GM19351 (cell line): Measurements from ENCODE around the gene SWI5.
A peak's percentile ranks its signal among the peaks of the same experiment; 100 is the strongest.

ENCODE experiments used
- ATAC-seq: cut with Tn5 transposase; IDR thresholded peaks from one replicate; pipeline ENCODE4 v1.9.1; 2021; ENCODE audit warnings: mild to moderate bottlenecking, moderate library complexity; ENCODE audit not compliant: unreplicated experiment

SWI5 gene

GRCh38 chr9:128251732-128252100 lies 24.4 kb upstream of the SWI5 start:
- no peak for ATAC-seq

- no peak for ATAC-seq
These were observed 23.5 kb upstream of the SWI5 start for GRCh38 chr9:128252317-128253139.

GRCh38 chr9:128253140-128253990 lies 22.7 kb upstream of the SWI5 start:
- no peak for ATAC-seq

GRCh38 chr9:128253991-128254346 lies 22.1 kb upstream of the SWI5 start:
- ATAC-seq = no peak

- no peak for ATAC-seq
These were observed 21.7 kb upstream of the SWI5 start for GRCh38 chr9:128254362-128254761.

- ATAC-seq = no peak
These were observed 21.0 kb upstream of the SWI5 start for GRCh38 chr9:128254855-128255759.

- no peak for ATAC-seq
These were observed 18.8 kb upstream of the SWI5 start for GRCh38 chr9:128257086-128257825.

GRCh38 chr9:128257907-128258306 lies 18.2 kb upstream of the SWI5 start:
- ATAC-seq = no peak

- ATAC-seq = no peak
These were observed 17.8 kb upstream of the SWI5 start for GRCh38 chr9:128258326-128258725.

- no peak for ATAC-seq
These were observed 16.9 kb upstream of the SWI5 start for GRCh38 chr9:128259156-128259555.

GRCh38 chr9:128260340-128260739 lies 15.7 kb upstream of the SWI5 start:
- ATAC-seq = no peak

- no peak for ATAC-seq
These were observed 13.4 kb upstream of the SWI5 start for GRCh38 chr9:128262687-128263086.

- no peak for ATAC-seq
These were observed 10.7 kb upstream of the SWI5 start for GRCh38 chr9:128265348-128265847.

- no peak for ATAC-seq
These were observed 9.0 kb upstream of the SWI5 start for GRCh38 chr9:128266868-128267590.

GRCh38 chr9:128271112-128271511 lies 5.0 kb upstream of the SWI5 start:
- no peak for ATAC-seq

- no peak for ATAC-seq
These were observed 4.6 kb upstream of the SWI5 start for GRCh38 chr9:128271512-128271911.

- no peak for ATAC-seq
These were observed 1.8 kb upstream of the SWI5 start for GRCh38 chr9:128274245-128274644.

GRCh38 chr9:128275198-128276007 lies 673 bp upstream of the SWI5 start, which contains the start of gene GOLGA2:
Gene GOLGA2, minus strand, starts transcription at chr9:128276007. Its CDS starts 31 bp downstream, at chr9:128275976.
- peak; percentile 49 for ATAC-seq
